ENCODE results near the gene ANO10.
"Not testable (repeated sequence)": the region's sequence is repeated elsewhere in the genome, so short reads cannot be mapped to it uniquely, and the experiment has no call there.

Gene ANO10

DNA sequence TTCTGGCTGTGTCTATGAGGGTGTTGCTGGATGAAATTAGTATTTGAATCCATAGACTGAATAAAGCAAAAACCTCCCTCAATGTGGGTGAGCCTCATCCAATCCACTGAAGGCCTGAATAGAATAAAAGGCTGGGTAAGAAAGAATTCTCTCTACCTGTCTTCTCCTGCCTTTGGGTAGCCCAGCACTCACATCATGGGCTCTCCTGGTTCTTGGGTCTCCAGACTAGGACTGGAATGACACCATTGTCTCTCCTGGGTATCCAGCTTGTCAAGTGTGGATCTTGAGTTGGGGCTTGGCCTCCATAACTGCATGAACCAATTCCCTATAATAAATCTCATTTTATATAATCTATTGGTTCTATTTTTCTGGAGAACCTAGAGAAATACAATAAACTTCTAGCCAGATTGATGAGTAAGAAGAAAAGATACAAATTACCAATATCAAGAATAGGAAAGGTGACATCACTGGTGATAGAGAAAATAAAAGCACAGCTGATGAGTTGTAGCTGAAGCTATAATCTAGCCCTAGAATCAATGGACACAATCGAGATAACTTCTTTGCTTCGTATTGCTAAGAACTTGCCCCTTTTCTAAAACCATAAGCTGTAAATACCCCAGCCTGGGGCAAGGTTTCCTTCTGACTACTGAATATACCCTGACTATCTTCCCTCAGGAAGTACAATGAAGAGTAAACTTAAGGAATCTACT lies 106.4 kb downstream of the ANO10 start:
- DNase-seq: no peak

GRCh38 chr3:43512754-43513404 lies 108.9 kb downstream of the ANO10 start:
- DNase-seq: no peak

DNA sequence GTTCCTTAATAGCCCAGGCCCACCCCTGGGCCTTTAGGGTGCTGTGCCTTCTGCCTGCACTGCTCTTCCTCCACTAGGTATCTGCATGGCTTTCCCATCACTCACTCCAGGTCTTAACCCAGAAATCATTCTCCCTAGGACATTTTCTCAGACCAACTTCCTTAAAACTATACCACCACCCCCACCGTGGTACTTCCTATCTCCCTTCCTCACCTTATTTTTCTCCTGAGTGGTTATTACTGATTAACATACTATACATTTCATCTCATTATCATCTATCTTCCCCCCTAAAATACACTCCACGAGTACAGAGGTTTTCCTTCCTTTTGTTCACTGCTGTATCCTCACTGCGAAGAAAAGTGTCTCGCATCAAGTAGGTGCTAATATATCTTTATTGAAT lies 115.2 kb downstream of the ANO10 start:
- no peak for DNase-seq

- no peak for DNase-seq
Measured at GRCh38 chr3:43505351-43505750, 116.5 kb downstream of the ANO10 start.

GRCh38 chr3:43503067-43503728 lies 118.6 kb downstream of the ANO10 start:
- DNase-seq: peak; percentile 73

DNA sequence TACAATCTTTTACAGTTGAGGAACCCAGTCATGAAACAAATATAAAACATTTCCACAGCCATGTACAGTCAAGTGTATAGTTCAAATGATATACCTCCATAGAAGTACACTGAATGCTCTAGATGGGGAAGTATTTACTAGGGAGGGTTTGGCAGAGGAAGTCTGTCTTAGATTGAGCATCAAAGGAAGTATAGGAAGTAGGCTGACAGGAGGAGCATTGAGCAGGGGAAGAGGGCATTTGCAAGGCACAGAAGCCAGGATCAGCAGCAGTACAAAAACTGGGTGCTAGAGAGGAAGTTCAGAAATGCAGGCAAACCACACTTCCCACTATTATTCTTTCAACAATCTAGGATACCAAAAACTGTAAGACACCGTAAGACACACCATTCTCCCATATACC lies 122.6 kb downstream of the ANO10 start:
- no peak for DNase-seq

DNA sequence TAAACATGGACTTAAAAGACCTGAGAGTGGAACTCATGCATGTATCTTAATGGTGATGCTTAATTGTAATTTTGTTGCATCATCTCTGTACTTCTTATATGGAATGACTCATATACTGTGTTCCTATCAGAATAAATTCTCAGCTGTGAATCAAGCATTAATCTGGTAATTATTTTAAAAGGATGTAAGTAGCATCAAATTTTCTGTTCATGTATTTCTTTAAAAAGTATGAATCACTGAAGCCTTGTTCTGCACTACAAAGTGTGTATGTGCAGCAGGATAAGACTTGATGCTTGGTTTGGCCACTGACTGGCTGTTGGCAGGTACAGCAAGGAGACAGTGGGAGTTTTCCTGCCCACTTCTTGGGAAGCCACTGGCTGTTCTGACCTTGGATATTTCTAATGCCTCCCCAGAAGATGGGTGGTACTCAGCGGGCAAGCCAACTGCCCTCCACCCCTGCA lies 123.9 kb downstream of the ANO10 start:
- no peak for DNase-seq

DNA sequence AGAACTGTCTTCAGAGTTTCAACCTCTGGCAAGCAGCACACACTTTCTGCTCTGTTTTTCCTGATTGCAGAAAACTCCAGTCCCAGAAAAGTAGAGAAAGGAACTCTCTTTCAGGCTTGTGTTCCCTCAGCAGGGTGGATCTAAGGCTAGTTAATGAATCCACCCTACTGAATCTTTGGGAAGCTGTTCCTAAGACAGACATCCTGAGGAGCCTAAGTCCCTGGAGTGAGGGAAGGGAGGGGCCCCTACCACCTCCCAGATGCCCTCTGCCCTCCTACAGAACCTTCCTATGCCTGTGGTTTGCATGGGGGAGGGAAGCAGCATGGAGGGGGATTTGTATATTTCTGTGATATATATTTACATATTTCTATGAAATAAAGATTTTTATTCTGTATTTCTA lies 124.4 kb downstream of the ANO10 start:
- no peak for DNase-seq

- DNase-seq: no peak
Measured at GRCh38 chr3:43496740-43497375, 125.0 kb downstream of the ANO10 start.

- DNase-seq: not testable (repeated sequence)
Measured at GRCh38 chr3:43492932-43493331, 128.9 kb downstream of the ANO10 start.

- DNase-seq: not testable (repeated sequence)
Measured at GRCh38 chr3:43491807-43492206, 130.0 kb downstream of the ANO10 start.

- DNase-seq: no peak
Measured at GRCh38 chr3:43490640-43491185, 131.1 kb downstream of the ANO10 start.

- DNase-seq: no peak
Measured at GRCh38 chr3:43489930-43490329, 131.9 kb downstream of the ANO10 start.

GRCh38 chr3:43485931-43486330 lies 135.9 kb downstream of the ANO10 start:
- DNase-seq: no peak

GRCh38 chr3:43484926-43485488 lies 136.8 kb downstream of the ANO10 start:
- no peak for DNase-seq

DNA sequence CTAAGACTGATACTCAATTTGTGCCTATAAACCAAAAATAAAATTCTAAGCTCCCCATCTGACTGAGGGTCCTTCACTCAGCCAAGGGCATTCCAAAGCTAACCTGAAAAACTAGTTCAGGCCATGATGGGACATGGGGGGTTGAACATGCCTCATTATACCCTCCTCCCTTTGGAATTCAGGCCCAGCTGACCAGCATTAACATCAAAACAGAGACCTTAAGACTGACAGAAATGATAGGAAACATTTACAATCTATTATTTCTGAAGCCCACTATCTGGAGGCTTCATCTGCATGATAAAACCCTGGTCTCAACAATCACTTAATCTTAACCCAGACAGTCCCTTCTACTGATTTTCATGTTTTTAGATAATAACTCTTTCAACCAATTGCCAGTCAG lies 140.4 kb downstream of the ANO10 start:
- DNase-seq: no peak

- not testable (repeated sequence) for DNase-seq
Measured at GRCh38 chr3:43478839-43479238, 143.0 kb downstream of the ANO10 start.

- DNase-seq: no peak
Measured at GRCh38 chr3:43478118-43478785, 143.6 kb downstream of the ANO10 start.

- no peak for DNase-seq
Measured at GRCh38 chr3:43477600-43477999, 144.2 kb downstream of the ANO10 start.

DNA sequence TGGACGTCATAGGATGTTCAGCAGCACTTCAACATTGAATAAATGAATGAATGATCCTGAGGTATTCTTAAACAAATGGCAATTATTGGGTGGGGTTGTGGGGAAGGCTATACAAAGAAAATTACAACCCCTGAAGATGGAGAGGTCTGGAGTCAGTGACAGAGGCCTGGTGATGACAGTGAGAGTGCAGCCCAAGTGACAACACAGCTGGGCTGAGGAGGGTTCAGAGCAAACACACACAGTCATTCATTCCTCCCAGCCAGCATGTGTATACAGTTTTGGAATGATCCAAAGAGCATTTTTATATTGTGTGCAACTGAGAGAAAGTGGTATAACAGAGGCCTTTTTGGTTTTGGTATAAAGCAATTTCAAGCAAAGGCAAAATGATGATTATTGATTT lies 148.1 kb downstream of the ANO10 start:
- DNase-seq: no peak

- DNase-seq: no peak
Measured at GRCh38 chr3:43473244-43473643, 148.6 kb downstream of the ANO10 start.

- DNase-seq: no peak
Measured at GRCh38 chr3:43468133-43468532, 153.7 kb downstream of the ANO10 start.

All from NCI-H2029 treated with DMSO at 0.1 percent for 48 hours (cell line).